GM23338 (cell line): ENCODE results near the gene PDCD7.

Experiments
- CREB1 ChIP-seq: fragments of 250-450 bp; sonication (Bioruptor Pico); IDR thresholded peaks from 2 replicates; pipeline ENCODE4 v1.5.0; 2020; ENCODE audit warnings: low read depth, mild to moderate bottlenecking, moderate library complexity
- CTCF ChIP-seq, 2 experiments: fragments of 200-600 bp in 1 of 2; sonication (generic) in 1 of 2; conservative IDR thresholded peaks; 2 replicates each; pipeline versions ENCODE4 v1.5.1 to v1.6.1; 2016 to 2017; ENCODE audit warnings: antibody characterized with exemption in 2 of 2, low read depth in 2 of 2, mild to moderate bottlenecking in 2 of 2, moderate library complexity in 1 of 2
- ETS1 ChIP-seq: IDR thresholded peaks from 2 replicates; pipeline ENCODE4 v1.6.1; 2016; ENCODE audit warnings: antibody characterized with exemption
- EZH2 ChIP-seq: fragments of 200-600 bp; sonication (generic); IDR thresholded peaks from one replicate; pipeline ENCODE4 v1.8.0; 2017; ENCODE audit warnings: antibody characterized with exemption, mild to moderate bottlenecking, low read depth; ENCODE audit not compliant: unreplicated experiment
- EZH2phosphoT487 ChIP-seq: fragments of 200-600 bp; sonication (generic); IDR thresholded peaks from one replicate; pipeline ENCODE4 v1.8.1; 2018; ENCODE audit warnings: antibody characterized with exemption; ENCODE audit not compliant: unreplicated experiment
- JUNB ChIP-seq: IDR thresholded peaks from one replicate; pipeline ENCODE4 v1.6.1; 2016; ENCODE audit warnings: antibody characterized with exemption; ENCODE audit not compliant: unreplicated experiment
- NANOG ChIP-seq: IDR thresholded peaks from 2 replicates; pipeline ENCODE4 v1.6.1; 2016; ENCODE audit warnings: antibody characterized with exemption, borderline replicate concordance
- POLR2AphosphoS5 ChIP-seq: IDR thresholded peaks from 2 replicates; pipeline ENCODE4 v1.6.1; 2016; ENCODE audit warnings: antibody characterized with exemption, low read depth
- REST ChIP-seq: IDR thresholded peaks from one replicate; pipeline ENCODE4 v1.6.1; 2018; ENCODE audit warnings: antibody characterized with exemption; ENCODE audit not compliant: unreplicated experiment
- STAT1 ChIP-seq: IDR thresholded peaks from one replicate; pipeline ENCODE4 v1.6.1; 2016; ENCODE audit warnings: antibody characterized with exemption; ENCODE audit not compliant: unreplicated experiment
- ZNF114 ChIP-seq: fragments of 250-450 bp; sonication (Bioruptor Pico); IDR thresholded peaks from 2 replicates; pipeline ENCODE4 v1.5.0; 2020; ENCODE audit warnings: mild to moderate bottlenecking, moderate library complexity
- ZNF331 ChIP-seq: fragments of 250-450 bp; sonication (Bioruptor Pico); IDR thresholded peaks from 2 replicates; pipeline ENCODE4 v1.5.0; 2020; ENCODE audit warnings: low read depth, mild to moderate bottlenecking, moderate library complexity
- ZNF462 ChIP-seq: fragments of 250-450 bp; sonication (Bioruptor Pico); IDR thresholded peaks from 2 replicates; pipeline ENCODE4 v1.5.0; 2020; ENCODE audit warnings: mild to moderate bottlenecking, moderate library complexity

GRCh38 chr15:65092911-65093792, 40.5 kb downstream of the PDCD7 start:
- TF ChIP-seq CTCF (conservative IDR thresholded peaks at IDR 0.05; ENCODE audit: low read depth in 2 of 2) (no peak), POLR2AphosphoS5 (no peak), ETS1 (no peak), EZH2 (no peak), EZH2phosphoT487 (no peak), REST (no peak), JUNB (no peak), CREB1 (no peak), NANOG (no peak), ZNF331 (CRISPR knock-in tag) (no peak), STAT1 (no peak), ZNF114 (CRISPR knock-in tag) (no peak), ZNF462 (CRISPR knock-in tag) (no peak)
